ENCODE results near the gene IQCK. TPM values are rescaled to one million over a fixed set of nuclear protein-coding genes. Genes with fewer than 3 reads are reported as not detected.

IQCK gene
- total RNA-seq, 1 donor: 13.4 TPM

DNA sequence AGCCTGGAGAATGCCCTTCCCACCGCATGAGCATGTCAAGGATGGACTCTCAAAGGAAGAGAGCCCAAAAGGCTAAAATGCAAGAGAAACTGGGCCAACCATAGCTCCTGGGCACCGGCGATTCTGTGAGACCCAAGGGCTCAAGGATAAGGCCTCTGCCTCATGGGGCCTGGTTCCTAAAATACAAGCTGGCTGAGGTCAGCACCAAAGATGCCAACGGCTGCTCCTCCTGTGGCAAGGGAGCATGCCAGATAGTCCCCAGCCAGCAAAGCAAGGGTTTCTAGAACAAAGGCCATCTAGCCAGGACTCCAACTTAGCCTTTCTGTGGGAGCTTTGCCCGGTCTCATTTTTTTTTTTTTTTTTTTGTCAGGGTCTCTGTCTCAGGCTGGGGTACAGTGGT, 146.5 kb downstream of the IQCK start:
- TF ChIP-seq, protein P1, sequence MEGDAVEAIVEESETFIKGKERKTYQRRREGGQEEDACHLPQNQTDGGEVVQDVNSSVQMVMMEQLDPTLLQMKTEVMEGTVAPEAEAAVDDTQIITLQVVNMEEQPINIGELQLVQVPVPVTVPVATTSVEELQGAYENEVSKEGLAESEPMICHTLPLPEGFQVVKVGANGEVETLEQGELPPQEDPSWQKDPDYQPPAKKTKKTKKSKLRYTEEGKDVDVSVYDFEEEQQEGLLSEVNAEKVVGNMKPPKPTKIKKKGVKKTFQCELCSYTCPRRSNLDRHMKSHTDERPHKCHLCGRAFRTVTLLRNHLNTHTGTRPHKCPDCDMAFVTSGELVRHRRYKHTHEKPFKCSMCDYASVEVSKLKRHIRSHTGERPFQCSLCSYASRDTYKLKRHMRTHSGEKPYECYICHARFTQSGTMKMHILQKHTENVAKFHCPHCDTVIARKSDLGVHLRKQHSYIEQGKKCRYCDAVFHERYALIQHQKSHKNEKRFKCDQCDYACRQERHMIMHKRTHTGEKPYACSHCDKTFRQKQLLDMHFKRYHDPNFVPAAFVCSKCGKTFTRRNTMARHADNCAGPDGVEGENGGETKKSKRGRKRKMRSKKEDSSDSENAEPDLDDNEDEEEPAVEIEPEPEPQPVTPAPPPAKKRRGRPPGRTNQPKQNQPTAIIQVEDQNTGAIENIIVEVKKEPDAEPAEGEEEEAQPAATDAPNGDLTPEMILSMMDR (IDR thresholded peaks at IDR 0.05; ENCODE audit: insufficient read depth, low read depth, low read length): no peak
- DNase-seq (ENCODE audit: low read depth): no peak
- H3K4me3 ChIP-seq (ENCODE audit: low read depth, low read length): no peak overlapping the region

DNA sequence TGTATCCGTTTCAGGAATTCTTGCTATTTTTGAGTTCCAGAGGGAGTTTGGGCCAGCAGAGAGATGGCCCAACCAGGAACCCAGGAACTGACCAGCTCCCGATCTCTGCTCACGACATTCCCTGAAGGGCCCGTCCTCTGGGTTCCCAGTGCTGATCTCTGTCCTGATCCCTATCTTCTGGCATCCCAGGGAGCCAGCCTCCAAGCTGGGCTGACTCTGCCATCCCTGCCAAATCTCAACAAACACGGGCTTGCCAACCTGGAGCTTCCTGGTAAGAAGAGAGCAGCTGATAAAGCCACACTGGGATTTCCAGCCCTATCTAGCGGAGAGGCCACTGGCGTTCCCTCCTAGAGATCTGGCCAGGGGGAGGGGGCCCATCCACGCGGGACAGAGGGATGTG, 150.3 kb downstream of the IQCK start:
- TF ChIP-seq, protein P1 (IDR thresholded peaks at IDR 0.05; ENCODE audit: insufficient read depth, low read depth, low read length): no peak
- no peak overlapping the region for H3K4me3 ChIP-seq (ENCODE audit: low read depth, low read length)
- no peak for DNase-seq (ENCODE audit: low read depth)

DNA sequence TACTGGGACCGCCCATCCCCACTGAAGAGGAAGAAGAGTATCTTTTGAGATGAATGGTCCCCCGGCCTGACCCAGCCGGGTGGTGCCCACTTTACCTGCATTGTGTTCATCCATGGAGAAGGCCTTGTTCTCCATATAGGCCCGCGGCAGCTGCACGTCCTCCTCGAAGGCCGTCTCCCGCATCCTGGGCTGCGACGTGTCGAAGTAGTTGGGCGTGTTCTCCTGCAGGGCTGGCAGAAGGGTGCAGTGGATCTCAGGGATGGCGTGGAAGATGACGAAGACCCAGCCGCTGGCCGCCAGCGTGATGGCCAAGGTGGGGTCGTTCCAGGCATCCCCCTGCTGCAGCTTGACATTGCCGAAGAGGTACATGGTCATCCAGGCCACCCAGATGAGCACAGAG, 153.7 kb downstream of the IQCK start:
- TF ChIP-seq, protein P1 (IDR thresholded peaks at IDR 0.05; ENCODE audit: insufficient read depth, low read depth, low read length): no peak
- DNase-seq (ENCODE audit: low read depth): no peak
- H3K4me3 ChIP-seq (ENCODE audit: low read depth, low read length): no peak overlapping the region

DNA sequence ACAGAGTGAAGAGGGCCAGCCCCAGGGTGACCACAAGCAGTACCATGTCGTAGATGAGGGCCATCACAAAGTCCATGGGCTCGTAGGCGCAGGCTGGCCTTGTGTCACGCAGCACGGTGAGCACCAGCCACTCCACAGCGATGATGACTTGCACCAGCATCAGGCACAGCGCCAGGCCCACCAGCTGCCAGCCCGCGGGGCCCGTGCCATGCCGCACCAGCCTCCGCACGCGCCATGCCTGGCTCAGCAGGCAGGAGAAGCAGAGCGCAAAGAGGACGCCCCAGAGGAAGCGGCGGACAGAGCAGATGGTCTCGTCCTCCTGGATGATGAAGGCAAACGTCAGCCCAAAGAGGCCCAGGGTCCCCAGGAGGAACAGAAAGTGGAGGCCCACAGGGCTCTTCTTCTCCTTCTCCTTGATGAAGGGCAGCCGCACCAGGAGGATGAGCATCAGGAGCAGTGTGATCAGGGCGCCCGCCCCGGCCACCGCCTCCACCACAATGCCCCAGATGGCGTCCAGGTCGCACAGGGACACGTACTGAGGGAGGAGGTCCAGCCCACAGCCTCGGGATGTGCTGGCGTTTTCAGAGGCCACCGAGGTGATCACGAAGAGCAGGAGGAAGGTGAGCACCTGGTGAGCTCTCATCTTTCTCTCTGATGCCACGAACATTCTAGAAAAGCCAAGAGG, 154.2 kb downstream of the IQCK start:
- H3K4me3 ChIP-seq (ENCODE audit: low read depth, low read length): no peak overlapping the region
- TF ChIP-seq, protein P1 (IDR thresholded peaks at IDR 0.05; ENCODE audit: insufficient read depth, low read depth, low read length): no peak
- no peak for DNase-seq (ENCODE audit: low read depth)

- DNase-seq (ENCODE audit: low read depth): no peak
- TF ChIP-seq, protein P1 (IDR thresholded peaks at IDR 0.05; ENCODE audit: insufficient read depth, low read depth, low read length): no peak
- H3K4me3 ChIP-seq (ENCODE audit: low read depth, low read length): no peak overlapping the region
Measured at GRCh38 chr16:19872935-19873334, 154.9 kb downstream of the IQCK start.

- no peak for DNase-seq (ENCODE audit: low read depth)
- TF ChIP-seq, protein P1 (IDR thresholded peaks at IDR 0.05; ENCODE audit: insufficient read depth, low read depth, low read length): no peak
- H3K4me3 ChIP-seq (ENCODE audit: low read depth, low read length): no peak overlapping the region
Measured at GRCh38 chr16:19874026-19874425, 156.0 kb downstream of the IQCK start.

All from fibroblast of villous mesenchyme (primary cell).